Stimulated activated CD4-positive, alpha-beta T cell treated with anti-CD3 and anti-CD28 coated beads, Interleukin-1b, Interleukin-23, amount 100 ng/mL, for 1 hour (primary cell): ENCODE data around the gene TPD52L1.

ENCODE experiments used
- DNase-seq, 2 donors: peaks; one replicate each; pipeline ENCODE4 v3.0.0-alpha.2; 2020; ENCODE audit warnings: low read depth in 2 of 2

TPD52L1 gene

DNA sequence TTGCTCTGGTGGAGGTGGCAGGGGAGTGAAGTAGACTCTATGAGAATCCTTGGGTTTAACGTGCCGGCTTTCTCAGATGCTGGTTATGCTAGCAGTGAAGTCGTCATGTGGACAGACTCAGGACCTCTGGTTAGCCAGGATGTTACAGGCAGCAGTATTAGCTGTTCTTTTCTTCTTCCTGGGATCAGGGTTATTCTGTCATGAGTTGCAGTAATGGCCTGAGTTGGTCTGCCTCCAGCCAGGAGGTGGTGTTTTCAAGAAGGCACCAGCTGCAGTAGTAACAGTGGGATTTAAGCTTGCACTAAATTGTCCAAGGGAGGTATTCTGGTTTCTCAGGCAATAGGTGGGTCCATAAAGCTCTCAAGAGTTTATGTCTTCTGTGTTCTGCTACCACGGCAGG is 91.5 kb downstream of the TPD52L1 start:
- no peak for DNase-seq

DNA sequence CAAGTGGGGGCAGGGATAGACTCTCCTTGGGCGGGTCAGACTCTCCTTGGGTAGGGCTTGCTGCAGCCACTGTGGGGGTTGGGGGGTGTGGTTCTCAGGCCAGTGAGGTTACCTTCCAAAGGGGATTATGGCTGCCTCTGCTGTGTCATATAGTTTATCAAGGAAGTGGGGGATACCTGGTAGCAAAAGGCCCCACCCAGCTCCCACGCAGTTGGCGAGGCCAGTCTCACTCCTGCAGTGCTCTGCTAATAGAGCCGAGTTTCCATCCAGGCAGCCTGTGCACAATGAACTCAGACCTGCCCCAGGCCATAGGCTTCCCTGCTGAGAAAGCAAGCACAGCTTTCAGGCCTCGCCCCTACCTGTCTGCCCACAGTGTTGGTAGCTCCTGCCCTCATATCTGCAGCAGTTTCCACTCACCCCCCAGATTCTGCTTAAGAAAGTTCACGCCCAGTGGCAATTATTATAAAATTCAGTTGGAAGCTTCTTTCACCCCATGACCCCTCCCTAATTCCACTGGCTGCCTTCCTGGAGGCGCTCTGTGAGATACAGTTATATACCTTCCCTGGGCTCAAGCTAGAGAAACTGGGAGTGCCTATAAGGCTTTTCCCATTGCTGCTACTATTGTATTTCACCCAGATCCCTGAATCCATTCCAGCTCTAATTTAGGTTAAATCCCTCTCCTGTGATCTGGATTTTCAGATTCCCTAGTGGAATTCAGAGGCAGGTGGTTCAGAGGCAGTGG is 92.1 kb downstream of the TPD52L1 start:
- no peak for DNase-seq

DNA sequence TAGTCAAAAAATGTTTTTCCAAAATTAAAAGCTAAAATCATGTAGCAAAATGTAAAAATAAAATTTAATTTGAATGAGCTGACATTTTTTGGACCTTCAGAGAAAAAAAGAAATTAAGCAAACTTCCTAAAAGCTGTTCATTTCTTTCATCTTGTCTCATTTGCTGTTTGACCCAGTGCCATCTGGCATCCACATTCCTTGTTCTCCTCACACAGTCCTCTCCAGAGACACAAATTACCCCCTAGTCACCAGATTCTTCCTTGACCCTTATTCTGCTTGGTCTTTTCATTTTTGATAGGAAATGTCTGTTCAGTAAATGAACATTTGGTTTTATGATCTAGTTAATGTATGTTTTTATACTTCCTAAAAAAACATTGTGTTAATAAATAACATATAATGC is 93.0 kb downstream of the TPD52L1 start:
- DNase-seq = no peak

DNA sequence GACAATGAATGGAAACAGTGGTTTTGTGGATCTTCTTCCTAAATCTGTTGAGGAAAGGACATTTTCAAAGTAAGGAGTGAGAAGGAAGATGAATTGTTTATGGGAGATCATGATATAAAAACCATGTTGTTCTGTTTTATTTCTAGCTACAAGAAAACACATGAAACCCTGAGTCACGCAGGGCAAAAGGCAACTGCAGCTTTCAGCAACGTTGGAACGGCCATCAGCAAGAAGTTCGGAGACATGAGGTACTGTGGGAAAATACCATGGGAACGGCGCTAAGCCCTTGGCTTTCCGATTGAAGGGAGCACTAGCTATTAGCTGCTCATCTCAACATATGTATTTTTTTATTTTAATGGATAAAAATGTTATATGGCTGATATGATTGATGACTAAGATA is 94.6 kb downstream of the TPD52L1 start:
- no peak for DNase-seq

DNA sequence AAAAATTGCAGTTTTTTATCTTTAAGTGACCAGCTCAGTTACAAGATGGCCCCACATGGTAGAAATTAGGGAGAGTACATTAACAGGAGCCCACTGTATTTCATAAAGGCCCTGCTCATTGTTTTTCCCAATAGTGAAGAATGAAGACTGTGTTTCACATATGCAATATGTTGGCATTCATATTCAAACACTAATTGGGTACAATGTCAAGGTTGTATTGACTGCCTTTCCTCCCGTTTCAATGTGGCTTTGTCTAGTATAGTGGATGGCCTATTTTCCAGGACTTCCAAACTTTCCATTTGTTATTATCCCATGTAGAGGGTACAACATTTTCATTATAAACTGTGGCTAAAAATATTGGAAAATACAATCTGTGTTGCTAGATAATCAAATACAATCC is 96.9 kb downstream of the TPD52L1 start:
- DNase-seq = no peak

DNA sequence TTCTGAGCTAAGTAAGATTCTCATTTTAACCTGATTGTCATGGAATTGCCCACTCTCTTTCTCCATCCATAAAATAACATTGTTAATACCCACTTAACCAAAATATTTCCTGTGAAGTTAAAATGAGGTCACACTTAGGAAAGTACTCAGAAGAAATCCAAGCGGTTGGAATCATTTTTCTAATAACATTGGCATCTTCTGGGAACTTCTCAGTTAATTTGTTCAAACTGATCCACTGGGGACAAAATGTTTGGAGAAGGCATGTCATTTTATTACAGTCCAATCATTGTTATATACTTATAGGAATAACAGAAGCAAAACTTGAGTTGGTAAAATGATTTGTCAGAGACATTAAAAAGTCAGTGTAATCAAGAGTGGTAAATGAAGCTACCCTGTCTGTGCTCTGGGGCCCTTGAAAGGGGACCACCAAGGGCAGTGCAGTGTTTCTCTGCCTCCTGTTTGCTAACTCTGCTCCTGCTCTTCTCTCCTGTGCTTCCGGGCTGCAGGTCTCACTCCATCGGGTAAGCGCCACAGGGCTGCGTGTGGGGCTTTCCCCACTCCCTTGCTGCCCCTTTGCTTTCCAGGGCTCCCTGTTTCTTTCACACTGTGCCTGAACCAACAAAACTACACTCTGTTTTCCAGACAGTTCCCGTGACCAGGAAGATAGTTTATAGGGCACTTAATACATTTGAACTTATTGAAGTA is 98.1 kb downstream of the TPD52L1 start:
- DNase-seq = no peak

DNA sequence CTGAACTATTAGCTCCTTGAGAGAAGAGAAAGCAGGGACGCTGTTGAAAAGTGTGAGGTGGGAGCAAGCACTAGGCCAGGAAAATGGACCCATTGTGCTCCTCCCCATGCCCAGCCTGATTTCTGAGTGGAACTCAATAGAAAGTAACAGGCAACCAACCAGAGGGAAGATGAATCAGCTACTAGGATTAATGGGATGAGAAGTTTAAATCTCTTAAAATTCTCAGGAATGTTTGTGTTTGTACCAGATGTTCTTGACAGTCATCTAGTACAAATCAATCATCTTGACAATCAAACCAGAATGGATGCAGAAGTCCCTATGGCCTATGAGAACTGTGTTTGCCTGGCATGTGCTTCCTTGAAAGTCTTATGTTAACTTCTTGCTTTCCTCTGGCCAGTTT is 99.3 kb downstream of the TPD52L1 start:
- DNase-seq = no peak

DNA sequence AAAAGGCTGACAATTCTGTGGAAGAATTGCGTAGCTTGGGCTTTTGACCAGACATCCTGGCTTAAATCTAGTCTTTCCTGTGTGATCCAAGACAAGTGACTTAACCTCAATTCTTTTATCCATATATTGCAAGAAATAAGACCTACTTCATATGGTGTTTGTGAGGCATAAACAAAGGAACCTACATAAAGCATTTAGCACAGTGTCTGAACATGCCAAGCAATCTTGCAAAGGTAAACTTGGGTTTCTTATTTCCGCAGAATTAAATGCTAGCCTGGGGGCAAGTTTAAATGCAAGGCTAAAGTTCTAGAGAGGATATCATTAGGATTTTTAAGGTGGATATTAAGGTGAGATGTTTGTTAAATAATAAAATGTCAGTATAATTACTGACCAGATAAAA is 100.3 kb downstream of the TPD52L1 start:
- no peak for DNase-seq

DNA sequence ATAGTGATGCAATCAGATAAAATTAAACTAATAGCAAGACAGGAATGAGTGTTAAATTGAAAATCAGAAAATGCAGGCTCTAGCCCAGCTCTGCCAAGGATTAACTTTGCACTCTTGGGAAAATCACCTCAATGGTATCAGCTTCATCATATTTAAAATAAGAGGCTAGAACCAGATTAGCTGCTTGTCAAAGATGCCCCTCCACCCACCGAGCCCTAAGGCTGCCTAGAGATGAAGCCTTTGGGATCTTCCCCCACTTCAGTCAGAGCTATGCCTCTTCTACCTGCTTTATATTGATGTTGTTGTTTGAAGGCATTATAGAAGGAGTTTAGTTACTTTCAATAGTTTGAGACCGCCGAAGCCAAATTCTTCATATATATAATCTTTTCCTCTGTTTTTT is 100.7 kb downstream of the TPD52L1 start:
- no peak for DNase-seq

DNA sequence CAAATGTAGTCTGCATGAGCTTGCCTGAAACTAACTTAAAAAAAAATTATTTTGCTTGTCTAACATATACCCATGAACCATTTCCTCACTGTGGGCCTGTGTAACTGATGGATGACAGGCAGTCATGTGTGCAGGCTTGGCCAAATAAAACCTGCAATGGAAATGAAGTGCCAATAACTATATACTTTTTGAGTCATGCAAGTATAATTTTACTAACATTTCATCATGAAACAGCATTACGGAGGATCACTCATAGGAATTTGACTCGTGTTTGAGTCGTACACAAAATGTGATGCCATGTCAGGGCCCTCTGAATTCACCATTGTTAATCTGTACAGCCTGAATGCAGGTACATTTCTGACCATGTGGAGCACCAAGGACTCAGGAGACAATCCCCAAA is 101.6 kb downstream of the TPD52L1 start:
- DNase-seq = no peak

DNA sequence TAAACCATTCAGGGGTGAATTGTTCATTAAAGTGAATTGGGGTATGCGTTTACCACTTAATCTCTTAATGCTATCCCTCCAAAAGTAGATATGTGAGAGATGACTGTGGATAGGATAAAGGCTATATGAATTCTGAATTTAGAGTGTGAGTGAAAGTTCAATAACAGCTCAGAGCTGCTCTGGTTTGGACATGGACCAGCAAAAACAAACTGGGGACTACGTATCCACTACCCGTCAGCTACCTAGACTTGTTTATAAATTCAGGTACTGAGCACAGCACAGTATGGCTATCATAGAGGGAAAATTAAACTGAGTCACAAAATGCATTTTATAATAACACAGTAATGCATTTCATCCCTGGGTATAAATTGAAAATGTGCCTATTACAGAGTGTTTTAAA is 103.8 kb downstream of the TPD52L1 start:
- DNase-seq = no peak

DNA sequence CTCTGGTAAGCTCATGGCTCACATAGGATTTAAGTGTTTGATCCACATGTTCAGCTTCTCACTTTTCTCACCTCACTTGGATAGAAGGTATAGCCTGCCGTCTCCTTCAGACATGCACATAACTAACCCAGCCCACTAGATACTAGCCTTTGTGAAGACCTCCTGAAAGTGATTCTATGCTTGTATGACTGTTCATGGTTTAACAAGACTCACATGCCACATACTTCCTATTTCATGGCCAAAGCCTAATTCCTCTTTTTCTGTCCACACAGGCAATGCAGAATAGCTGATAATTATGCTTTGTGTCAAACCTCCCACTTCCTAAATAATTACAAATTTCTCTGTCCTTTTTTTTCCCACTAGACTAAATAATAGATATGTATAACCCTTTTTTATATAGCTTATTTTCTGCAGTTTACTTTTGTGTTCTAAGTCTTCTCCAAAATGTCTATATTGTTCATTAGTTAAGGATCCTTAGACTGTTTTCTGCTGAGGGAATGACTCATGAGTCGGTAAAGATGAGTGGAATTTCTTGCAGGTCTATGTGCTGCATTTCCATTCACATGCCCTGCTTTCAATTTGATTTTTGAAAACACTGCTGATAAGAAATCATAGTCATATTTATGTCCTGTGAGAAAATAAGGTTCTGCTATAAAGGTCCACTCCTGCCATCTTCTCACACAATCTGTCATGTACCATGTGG is 105.2 kb downstream of the TPD52L1 start:
- DNase-seq = no peak

DNA sequence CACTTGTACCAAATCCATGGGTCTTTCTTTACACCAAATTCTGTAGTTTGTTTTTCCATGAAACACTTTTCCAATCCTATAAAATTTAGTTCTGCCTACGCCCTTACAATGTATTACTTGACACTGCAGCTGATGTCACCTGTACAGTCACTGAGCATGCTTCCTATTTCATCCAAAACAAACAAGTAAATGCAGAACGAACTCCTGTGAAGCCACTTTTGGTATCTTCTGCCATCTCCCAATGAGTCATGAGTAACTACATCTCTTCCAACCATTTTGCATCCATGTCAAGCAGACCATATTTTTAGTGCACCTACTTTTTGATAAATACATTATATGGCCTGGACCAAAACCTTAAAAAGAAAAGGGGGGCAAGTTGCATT is 105.8 kb downstream of the TPD52L1 start:
- DNase-seq = no peak

DNA sequence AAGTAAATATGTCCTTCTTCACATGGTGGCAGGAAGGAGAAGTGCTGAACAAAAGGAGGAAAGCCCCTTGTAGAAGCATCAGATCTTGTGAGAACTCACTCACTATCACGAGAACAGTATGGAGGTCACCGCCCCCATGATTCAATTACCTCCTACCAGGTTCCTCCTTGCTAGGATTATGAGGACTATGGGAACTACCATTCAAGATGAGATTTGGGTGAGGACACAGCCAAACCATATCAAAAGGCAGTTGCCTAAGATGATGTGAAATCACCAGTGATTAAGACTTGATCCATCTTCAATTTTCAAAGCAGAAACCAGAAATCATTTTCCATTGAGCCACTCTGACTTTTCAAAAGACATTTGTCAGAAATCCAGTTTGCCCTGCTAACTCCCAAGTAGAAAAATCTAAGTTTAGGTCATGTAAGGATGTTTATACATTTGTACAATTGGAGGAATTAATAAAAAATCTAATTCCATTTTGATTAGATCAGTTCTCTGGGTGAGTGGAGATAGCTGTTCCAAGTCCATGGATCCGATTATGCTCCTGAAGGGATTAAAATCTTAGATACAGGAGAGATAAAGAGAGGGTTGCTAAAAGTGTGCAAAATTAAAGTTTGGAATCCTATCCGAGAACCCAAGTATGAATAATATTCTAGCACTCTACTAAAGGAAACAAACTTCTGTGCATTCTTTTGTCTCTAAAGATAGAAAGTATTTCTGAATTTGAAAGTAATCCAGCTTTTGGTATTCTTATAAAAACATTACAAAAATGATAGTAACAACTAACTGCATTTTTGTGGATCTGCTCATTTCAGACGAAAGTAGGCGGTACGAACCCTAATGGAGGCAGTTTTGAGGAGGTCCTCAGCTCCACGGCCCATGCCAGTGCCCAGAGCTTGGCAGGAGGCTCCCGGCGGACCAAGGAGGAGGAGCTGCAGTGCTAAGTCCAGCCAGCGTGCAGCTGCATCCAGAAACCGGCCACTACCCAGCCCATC is 108.7 kb downstream of the TPD52L1 start:
- no peak for DNase-seq

DNA sequence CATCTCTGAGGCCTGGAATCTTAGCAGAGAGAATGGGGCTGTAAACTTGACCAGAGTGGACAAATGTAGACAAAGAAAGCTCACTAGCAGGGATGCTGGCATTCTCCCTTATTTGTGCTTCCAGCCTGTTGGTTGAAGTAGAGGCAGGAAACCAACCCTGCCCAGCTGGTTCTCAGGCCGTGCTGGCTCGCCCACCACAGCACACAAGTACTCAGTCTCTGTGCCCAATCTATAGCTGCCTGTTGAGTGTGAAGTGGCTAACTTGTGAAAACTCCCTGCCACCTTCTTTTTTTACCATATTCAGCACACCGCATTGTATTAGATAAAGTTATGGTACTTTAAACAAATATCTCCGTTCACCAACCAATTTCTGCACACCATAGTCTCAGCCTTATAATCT is 110.9 kb downstream of the TPD52L1 start:
- no peak for DNase-seq

DNA sequence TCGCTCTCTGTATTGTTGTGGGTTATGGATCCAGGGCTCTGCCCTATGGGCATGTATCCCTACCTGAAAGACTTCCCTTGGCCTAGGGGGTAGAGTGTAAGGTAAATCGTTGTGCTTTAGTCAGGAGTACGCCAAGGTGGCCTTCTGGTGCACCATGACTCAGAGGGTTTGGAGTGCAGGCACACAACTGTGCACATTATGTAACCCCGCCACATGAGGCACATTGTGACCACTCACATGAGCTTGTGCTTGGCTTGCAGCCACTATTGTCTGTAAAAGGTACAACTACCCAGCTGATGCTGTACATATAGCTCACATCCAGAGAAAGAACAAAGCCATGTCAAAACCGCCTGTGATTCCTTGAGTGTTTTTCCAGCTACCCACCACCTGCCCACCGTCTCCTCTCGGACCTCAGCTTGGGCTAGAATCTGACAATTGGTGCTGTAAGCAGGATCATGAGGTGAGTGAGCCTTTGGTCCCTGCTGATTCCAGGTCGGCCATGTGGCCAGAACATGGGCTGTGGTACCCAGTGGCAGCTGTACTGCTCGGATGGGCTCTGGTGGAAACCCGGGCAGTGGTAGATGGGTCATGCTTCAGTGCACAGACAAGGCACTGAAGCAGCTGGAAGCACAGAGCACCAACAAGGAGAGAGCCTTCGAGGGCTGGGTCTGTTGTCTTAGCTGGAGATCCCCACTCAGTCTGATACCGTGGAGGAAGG is 114.4 kb downstream of the TPD52L1 start:
- no peak for DNase-seq

DNA sequence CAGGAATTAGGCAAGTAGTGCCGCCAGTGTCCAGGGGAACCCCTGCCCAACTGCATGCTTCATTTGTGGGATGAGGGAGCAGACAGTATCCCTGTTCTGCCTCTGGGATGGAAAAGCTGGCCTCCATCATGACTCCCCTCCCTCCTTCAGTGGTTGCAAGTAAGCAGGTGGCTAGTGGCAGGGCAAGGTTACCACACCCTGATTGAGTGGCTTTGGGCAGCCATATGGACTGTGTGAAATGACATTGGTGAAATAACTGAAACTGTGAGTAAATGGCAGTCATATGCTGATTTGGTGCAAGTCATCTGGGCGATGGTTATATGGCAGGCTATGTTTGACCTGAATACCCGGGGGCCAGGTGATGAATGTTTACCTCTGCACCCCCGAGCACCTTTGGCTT is 115.2 kb downstream of the TPD52L1 start:
- no peak for DNase-seq

DNA sequence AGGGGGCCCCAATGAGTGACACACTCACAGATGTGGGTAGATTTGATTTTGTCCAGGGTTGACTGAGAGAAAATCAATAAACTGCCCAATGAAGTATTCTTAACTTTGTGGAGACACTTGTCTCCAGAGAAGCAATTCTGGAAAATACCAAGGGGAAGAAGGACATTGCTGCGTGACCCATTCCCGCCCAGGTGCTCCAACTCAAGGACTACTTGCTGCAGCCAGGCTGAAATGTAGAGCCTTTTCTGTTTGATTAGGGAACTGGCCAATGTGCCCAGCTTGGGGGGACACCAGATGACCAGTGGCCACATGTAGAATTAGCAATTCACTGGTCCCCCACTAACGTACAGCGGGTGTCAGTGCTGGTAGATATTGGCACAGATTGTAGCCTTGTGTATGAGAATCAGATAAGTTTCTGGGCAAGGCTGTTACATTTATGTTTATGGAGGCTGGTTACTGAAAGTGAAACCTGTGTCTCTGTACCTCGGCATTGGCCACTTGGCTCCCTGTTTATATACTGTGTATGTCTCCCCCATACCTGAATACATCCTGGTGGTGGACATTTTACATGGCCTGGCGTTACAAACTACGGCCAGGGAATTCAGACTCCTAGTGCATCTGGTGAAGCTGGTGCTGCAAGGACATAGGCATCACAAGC is 115.9 kb downstream of the TPD52L1 start:
- DNase-seq = no peak

DNA sequence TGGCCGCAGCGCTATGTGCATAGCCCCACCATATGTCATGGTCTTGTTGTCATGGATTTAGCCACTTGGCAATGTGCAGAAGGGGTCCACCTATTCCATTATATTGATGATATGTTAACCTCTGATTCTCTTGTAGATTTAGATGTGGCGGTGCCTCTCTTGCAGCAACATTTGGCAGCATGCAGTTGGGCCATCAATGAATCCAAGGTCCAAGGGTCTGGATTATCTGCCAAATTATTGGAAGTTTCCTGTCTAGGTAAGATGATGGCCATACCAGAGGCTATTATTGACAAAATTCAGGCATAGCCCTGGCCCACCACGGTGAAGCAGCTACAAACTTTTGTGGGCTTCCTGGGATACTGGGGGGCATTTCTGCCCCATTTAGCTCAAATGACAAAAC is 116.8 kb downstream of the TPD52L1 start:
- no peak for DNase-seq

DNA sequence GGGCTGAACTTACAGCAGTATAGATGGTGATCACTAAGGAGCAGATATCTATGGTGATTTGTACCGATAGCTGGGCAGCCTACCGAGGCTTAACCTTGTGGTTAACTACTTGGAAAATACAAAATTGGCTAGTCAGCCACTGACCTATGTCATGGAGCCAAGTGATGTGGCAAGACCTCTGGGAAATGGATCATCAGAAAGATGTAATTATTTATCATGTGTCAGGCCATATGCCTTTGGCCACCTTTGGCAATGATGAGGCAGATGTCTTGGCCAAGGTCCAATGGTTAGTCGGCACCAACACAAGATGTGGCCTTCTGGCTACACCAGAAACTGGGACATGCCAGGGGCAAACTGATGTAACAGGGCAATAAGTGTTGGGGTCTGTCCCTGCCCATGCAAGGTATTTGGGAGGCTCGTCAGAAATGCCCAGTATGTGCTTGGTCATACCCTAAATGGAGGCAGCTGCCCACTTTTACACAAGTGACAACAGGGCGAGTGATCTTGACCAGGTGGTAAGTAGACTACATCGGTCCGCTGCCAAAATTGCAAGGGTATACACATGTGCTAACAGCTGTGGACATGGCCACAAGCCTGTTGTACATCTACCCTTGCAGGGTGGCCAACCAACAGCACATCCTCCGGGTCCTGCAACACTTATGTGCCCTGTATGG is 118.0 kb downstream of the TPD52L1 start:
- DNase-seq = no peak
